Gastrocnemius medialis (tissue), 4 donors: ENCODE data around the gene ATXN7L1.

Experiments used
- POLR2A ChIP-seq, 2 donors: fragments of 450-650 bp; IDR thresholded peaks; one replicate each; pipeline ENCODE4 v1.6.1; 2017; ENCODE audit warnings: antibody characterized with exemption in 2 of 2, mild to moderate bottlenecking in 2 of 2, moderate library complexity in 2 of 2
- TF ChIP-seq, protein P1 (sequence below), 5 experiments: fragments of 450-650 bp in 3 of 5; fragments of 200-600 bp in 2 of 5; sonication (generic) in 2 of 5; IDR thresholded peaks in 4 of 5; conservative IDR thresholded peaks in 1 of 5; 1 replicate in 4 of 5; 2 replicates in 1 of 5; pipeline ENCODE4 v1.5.1; 2016 to 2019; ENCODE audit warnings: antibody characterized with exemption in 5 of 5, mild to moderate bottlenecking in 3 of 5, moderate library complexity in 3 of 5

- no peak for TF ChIP-seq POLR2A (IDR thresholded peaks at IDR 0.05)
- TF ChIP-seq, protein P1, sequence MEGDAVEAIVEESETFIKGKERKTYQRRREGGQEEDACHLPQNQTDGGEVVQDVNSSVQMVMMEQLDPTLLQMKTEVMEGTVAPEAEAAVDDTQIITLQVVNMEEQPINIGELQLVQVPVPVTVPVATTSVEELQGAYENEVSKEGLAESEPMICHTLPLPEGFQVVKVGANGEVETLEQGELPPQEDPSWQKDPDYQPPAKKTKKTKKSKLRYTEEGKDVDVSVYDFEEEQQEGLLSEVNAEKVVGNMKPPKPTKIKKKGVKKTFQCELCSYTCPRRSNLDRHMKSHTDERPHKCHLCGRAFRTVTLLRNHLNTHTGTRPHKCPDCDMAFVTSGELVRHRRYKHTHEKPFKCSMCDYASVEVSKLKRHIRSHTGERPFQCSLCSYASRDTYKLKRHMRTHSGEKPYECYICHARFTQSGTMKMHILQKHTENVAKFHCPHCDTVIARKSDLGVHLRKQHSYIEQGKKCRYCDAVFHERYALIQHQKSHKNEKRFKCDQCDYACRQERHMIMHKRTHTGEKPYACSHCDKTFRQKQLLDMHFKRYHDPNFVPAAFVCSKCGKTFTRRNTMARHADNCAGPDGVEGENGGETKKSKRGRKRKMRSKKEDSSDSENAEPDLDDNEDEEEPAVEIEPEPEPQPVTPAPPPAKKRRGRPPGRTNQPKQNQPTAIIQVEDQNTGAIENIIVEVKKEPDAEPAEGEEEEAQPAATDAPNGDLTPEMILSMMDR (IDR thresholded peaks at IDR 0.05 in 4 of 5, conservative IDR thresholded peaks at IDR 0.05 in 1 of 5), result no peak
Observed at GRCh38 chr7:105821527-105821926, 54.9 kb downstream of the ATXN7L1 start.
